ENCODE results near the gene FAXDC2.

GRCh38 chr5:154900066-154900465 lies 49.7 kb upstream of the FAXDC2 start:
- no peak for TF ChIP-seq CTCF (IDR thresholded peaks at IDR 0.05; ENCODE audit: insufficient read depth, low read length)
- no peak for TF ChIP-seq POLR2AphosphoS5 (IDR thresholded peaks at IDR 0.05; ENCODE audit: low read depth)
- TF ChIP-seq, protein P1, sequence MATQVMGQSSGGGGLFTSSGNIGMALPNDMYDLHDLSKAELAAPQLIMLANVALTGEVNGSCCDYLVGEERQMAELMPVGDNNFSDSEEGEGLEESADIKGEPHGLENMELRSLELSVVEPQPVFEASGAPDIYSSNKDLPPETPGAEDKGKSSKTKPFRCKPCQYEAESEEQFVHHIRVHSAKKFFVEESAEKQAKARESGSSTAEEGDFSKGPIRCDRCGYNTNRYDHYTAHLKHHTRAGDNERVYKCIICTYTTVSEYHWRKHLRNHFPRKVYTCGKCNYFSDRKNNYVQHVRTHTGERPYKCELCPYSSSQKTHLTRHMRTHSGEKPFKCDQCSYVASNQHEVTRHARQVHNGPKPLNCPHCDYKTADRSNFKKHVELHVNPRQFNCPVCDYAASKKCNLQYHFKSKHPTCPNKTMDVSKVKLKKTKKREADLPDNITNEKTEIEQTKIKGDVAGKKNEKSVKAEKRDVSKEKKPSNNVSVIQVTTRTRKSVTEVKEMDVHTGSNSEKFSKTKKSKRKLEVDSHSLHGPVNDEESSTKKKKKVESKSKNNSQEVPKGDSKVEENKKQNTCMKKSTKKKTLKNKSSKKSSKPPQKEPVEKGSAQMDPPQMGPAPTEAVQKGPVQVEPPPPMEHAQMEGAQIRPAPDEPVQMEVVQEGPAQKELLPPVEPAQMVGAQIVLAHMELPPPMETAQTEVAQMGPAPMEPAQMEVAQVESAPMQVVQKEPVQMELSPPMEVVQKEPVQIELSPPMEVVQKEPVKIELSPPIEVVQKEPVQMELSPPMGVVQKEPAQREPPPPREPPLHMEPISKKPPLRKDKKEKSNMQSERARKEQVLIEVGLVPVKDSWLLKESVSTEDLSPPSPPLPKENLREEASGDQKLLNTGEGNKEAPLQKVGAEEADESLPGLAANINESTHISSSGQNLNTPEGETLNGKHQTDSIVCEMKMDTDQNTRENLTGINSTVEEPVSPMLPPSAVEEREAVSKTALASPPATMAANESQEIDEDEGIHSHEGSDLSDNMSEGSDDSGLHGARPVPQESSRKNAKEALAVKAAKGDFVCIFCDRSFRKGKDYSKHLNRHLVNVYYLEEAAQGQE (IDR thresholded peaks at IDR 0.05; ENCODE audit: insufficient replicate concordance, low read depth) = no peak
- TF ChIP-seq SPI1 (IDR thresholded peaks at IDR 0.05; ENCODE audit: borderline replicate concordance, low read depth) = no peak

Measured in HL-60 (cell line).